CD1c-positive myeloid dendritic cell (primary cell): ENCODE data around the gene EIF1.
A peak's percentile ranks its signal among the peaks of the same experiment; 100 is the strongest.
"Not testable (repeated sequence)": the region's sequence is repeated elsewhere in the genome, so short reads cannot be mapped to it uniquely, and the experiment has no call there.

Source experiments
- DNase-seq: peaks from one replicate; pipeline ENCODE4 v3.0.0-alpha.2; 2016; ENCODE audit errors: extremely low spot score

The EIF1 gene

DNA sequence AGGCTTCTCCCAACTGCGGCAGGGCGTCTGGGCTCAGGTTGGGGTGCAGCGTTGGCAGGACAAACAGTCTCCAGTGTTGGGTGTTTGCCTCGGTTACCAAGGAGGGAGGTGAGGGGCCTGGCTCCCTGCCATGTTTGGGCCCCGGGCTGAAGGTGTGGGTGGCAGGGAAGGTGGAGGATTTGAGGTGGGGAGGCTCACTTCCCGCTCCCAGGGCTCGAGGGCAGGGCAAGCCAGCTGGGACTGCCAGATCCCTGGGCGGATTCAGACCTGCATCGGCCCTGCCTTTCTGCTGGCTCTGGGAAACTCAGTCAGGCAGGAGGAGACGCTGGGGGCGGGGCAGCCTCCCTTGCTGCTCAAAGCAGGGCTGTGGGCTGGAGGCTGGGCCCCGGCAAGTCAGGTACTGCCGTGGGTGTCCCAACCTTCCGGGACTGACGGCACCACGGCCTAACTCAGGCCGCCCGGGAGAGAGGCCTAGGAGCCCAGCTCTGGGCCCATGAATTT, 33.0 kb upstream of the EIF1 start:
- no peak for DNase-seq

DNA sequence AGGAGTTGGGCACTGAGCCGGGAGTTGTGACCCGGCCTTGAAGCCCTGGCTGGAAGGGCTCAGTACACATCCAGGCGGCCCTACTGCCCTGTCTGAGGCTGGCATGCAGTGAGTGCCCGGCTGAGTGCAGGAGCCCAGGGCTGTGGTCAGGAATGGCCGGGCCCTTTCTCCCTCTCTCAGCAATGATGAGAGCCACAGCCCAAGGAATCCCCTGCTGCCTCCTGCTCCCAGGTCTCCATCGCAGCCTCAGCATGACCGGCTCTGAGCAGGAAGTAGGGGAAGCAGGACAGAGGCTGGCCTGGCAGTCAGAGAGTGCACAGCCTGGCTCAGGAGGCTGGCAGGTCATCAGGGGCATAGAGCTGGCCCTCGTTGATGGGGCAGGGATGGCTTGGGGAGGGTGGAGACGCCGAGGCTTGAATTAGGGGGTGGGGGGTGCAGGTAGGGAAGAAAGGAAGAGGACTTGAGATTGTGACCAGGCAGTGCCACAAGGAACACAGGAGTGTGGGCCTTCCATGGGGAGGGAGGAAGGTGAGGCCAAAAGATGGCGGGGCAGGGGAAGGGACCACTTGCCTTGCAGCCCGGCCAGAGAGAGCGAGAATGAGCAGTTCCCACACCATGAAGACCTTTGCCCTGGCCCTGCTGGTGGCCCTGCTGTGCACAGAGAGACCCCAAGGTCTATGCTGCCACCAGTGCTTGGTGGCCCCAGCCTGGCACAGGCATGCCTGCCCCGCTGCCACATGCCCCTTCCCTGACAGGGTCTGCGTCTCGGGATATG, 32.2 kb upstream of the EIF1 start:
- DNase-seq = no peak

DNA sequence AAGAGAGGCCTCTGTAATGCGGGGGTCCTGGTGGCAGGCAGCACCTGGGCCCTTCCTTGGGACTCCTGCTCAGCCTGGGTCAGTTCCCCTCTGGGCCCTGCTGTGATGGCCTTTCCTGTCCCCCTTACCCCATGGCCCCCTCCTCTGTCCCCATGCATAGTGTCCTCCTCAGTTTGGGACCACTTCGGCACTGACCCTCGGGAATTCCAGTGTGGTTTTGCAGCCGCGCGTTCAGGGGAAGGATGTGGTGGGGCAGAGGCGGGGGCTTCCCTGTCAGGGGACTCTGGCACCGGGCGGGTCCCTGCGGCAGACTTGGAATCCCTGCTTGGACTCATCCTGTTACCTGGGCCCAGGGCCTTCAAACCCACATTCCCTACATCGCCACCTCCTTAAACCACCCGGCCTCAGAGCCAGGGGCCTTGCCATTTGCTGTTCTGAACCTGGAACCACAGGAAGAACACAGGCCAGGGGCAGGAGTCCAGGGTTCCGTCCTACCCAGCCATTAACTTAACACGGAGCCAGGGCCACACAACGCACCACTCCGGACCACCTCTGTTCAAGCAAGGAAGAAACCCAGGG, 31.4 kb upstream of the EIF1 start:
- DNase-seq = no peak

GRCh38 chr17:41657936-41658335, 30.7 kb upstream of the EIF1 start:
- no peak for DNase-seq

GRCh38 chr17:41658846-41659245, 29.8 kb upstream of the EIF1 start:
- no peak for DNase-seq

- no peak for DNase-seq
Measured at GRCh38 chr17:41659427-41660212, 29.1 kb upstream of the EIF1 start.

DNA sequence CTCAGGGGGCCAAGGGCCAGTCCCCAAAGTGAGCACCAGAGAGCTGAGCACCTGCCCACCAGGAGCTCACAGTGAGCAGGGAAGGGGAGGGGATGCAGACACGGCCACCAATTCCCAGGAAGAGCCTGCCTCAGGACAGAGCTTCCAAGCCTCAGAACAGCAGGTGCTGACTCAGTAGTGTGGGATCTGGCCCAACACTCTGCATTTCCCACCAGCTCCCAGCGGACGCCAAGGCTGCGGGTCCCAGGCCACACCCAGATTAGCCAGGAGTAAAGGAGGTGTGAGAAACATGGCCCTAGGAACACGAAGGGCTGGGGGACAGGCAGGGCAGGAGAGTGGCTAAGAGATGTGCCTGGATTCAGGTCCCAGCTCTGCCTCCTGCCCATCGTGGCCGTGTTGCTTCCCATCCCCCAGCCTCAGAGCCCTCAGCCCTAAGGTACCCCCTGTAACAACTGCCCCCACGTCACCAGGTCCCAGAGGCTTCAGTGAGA, 28.4 kb upstream of the EIF1 start:
- no peak for DNase-seq

- DNase-seq = no peak
Measured at GRCh38 chr17:41663451-41664171, 25.1 kb upstream of the EIF1 start.

GRCh38 chr17:41664172-41664457, 24.6 kb upstream of the EIF1 start:
- no peak for DNase-seq

GRCh38 chr17:41664587-41665565, 23.8 kb upstream of the EIF1 start:
- no peak for DNase-seq

- peak; percentile 91 for DNase-seq
Measured at GRCh38 chr17:41665566-41666236, 23.0 kb upstream of the EIF1 start.

- peak; percentile 70 for DNase-seq
Measured at GRCh38 chr17:41666237-41666641, 22.4 kb upstream of the EIF1 start.

GRCh38 chr17:41666708-41667279, 21.9 kb upstream of the EIF1 start:
- DNase-seq = peak; percentile 85

DNA sequence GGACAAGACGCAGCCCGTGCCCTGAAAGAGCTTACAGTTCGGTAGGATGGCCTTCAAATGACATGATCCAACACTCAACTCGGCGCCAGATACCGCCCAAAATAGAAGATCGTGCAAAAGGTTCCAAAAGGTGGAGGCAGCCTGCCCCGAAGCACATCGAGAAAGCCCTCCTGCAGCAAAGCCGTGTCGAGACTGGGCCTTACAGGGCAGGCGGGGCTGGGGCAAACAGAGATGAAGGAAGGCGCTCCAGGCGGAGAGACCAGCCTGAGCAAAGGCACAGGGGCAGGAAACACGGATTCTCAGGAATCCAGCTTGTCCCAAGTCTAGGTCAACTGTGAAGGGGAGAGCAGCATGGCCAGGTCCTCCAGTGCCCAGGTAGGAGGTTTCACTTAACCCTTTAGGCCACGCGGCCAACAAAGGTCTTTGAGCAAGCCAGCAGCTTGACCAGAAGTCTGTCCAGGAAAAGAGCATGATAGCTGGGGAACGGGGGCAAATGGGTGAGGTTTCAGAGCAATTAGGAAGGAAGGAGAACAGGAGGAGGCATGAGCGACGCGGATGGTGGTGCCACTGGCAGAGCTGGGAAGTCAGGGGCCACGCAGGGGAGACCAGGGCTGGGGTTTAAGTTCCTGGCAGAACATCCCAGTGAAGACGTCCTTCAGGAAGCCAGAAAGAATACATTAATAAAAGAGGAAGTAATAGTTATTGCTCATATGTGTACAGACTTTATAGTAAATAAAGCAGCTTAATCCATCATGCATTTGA, 21.2 kb upstream of the EIF1 start:
- peak; percentile 63 for DNase-seq

DNA sequence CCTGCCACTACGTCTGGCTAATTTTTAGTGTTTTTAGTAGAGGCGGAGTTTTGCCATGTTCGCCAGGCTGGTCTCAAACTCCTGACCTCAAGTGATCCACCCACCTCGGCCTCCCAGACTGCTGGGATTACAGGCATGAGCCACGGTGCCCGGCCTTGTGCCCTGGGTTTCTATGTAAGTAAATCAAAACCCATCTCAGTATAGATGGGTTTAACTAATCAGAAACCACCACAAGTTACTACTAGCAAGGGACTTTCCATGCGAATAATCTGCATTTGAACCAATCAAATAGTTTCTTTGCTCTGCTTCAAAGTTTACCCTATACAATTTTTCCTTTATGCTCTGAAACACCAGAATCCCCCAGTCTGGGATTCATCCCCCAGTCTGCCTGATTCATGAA, 16.5 kb upstream of the EIF1 start:
- no peak for DNase-seq

DNA sequence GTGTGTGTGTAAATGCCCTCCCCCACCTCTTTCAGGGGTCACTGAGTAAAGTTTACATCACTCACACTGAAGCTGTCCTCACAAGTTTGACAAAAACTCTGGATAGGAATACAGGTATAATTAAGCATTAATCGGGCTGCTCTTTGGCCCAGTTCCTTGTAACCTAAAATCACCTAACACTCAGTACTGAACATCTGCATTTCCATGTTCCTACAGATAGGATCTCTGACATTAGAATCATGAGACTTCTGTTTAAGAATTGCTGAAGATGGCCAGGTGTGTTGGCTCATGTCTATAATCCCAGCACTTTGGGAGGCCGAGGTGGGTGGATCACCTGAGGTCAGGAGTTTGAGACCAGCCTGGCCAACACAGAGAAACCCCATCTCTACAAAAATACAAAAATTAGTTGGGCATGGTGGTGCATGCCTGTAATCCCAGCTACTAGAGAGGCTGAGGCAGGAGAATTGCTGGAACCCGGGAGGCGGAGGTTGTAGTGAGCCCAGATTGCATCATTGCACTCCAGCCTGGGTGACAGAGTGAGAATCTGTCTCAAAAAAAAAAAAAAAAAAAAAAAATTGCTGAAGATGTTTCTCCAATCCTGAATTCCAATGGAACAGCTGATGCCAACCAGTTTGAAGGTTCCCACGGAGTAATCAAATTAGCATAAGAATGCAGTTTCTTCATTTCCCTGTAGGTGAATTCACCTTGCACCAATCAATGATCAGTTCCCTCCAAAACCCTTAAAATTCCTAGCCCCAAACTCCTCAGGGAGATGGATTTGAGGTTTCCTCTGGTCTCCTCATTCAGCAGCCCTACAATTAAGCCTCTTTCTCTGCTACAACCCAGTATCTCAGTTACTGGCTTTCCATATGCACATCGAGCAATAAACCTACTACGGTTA, 13.3 kb upstream of the EIF1 start:
- not testable (repeated sequence) for DNase-seq

DNA sequence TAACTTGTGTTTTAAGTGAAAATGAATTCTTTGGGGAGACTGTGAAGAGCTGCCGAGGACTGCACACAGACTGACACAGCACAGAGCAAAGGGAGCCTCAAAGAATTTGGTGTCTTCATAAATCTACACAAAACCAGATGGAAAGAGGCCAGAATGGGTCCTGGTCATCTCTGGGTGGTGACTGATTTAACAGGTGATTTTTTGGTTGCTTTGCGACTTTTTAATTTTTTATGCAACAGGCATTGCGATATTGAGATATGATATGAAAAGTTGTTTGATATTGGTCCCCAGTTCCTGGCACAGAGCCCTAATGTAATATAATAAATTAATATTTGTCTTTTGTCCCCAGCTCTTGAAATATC, 12.6 kb upstream of the EIF1 start:
- DNase-seq = no peak

DNA sequence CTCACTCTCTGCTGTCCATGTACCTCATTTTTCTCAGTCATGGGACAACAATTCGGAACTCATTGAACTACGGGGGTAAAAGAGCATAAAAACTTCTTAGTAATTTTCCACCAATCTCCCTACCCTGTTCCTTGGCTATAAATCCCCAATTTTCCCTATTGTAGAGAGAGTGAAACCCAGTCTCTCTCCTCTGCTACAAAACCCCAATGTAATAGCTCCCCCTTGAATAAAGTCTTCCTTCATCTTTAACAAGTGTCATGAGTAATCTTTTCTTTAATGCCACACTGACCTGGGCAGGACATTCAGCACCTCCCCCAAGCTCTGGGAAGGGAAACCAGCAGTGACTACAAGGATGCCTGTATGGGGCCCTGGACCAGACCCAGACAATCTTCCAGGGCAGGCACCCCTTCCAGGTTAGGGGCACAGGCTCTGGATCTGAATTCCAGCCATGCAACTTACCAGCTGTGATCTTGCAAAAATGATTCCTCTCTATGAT, 10.2 kb upstream of the EIF1 start:
- DNase-seq = peak; percentile 68
